ENCODE results near the gene CRIP1. TPM values are rescaled to one million over a fixed set of nuclear protein-coding genes. Genes with fewer than 3 reads are reported as not detected.

Gene CRIP1
- total and polyA plus RNA-seq, 10 of the 15 experiments (the other 5 are each of a cell fraction or from before 2014, with no cell fraction given): 66.8 to 259 (median 154) TPM

DNA sequence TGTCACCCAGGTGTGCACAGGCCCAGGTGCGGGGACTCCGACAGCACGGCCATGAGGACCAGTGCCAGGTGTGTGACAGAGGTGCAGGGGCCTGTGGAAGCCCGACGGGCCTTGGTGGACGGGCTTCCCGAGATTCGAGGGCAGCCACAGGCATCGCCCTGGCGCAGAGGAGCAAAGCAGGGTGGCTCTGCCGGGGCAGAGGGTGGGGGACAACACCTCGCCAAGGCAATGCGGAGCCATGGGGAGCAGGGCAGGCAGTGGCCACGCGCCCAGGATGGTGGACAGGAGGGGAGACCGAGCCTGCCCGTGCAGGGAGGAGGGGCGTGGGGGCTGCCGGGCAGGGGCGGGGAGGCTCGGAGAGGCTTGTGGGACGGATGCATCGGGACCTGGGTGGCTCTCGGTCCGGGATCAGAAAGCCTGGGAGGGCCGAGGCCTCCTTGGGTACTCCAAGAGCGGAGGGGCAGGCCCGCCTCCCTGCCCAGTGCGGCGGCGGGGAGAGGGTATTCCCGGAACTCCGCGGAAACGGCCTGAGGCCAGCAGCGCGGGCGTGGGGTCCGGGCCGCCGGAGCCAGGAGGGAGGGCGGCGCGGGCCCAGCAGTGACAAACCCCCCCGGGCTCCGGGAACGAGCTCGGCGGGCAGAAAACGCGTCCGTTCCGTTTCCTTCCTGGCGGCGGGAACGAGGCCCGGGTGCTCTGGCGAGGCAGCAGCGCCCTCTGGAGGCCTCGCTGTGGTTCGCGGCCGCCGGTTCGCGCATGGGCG lies 41.3 kb downstream of the CRIP1 start:
- TF ChIP-seq YY1 (IDR thresholded peaks at IDR 0.05; ENCODE audit: low read depth, low read length): peak; percentile 65
- no peak for TF ChIP-seq ATF7 (IDR thresholded peaks at IDR 0.05; ENCODE audit: low read depth)
- TF ChIP-seq, protein P1, sequence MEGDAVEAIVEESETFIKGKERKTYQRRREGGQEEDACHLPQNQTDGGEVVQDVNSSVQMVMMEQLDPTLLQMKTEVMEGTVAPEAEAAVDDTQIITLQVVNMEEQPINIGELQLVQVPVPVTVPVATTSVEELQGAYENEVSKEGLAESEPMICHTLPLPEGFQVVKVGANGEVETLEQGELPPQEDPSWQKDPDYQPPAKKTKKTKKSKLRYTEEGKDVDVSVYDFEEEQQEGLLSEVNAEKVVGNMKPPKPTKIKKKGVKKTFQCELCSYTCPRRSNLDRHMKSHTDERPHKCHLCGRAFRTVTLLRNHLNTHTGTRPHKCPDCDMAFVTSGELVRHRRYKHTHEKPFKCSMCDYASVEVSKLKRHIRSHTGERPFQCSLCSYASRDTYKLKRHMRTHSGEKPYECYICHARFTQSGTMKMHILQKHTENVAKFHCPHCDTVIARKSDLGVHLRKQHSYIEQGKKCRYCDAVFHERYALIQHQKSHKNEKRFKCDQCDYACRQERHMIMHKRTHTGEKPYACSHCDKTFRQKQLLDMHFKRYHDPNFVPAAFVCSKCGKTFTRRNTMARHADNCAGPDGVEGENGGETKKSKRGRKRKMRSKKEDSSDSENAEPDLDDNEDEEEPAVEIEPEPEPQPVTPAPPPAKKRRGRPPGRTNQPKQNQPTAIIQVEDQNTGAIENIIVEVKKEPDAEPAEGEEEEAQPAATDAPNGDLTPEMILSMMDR (IDR thresholded peaks at IDR 0.05 in 2 of 3, conservative IDR thresholded peaks at IDR 0.05 in 1 of 3; ENCODE audit: control insufficient read depth in 2 of 3, extremely low read depth in 1 of 3, insufficient read depth in 1 of 3, low read depth in 3 of 3, low read length in 3 of 3): peak; percentile 70 to 92 (median 87)
- TF ChIP-seq SMC3 (IDR thresholded peaks at IDR 0.05; ENCODE audit: borderline replicate concordance, low read length): peak; percentile 64
- TF ChIP-seq RELA (IDR thresholded peaks at IDR 0.05; ENCODE audit: borderline replicate concordance, partially characterized antibody): peak; percentile 77
- no peak for TF ChIP-seq JUND (IDR thresholded peaks at IDR 0.05; ENCODE audit: low read depth, low read length)
- TF ChIP-seq BMI1 (IDR thresholded peaks at IDR 0.05; ENCODE audit: borderline replicate concordance): no peak
- no peak for TF ChIP-seq YBX1 (IDR thresholded peaks at IDR 0.05)
- no peak for TF ChIP-seq CBX5 (IDR thresholded peaks at IDR 0.05; ENCODE audit: low read depth)
- peak; percentile 23 to 27; a peak in 2 of 4 replicates for TF ChIP-seq BHLHE40 (IDR thresholded peaks at IDR 0.05; ENCODE audit: borderline replicate concordance in 1 of 2, low read depth in 2 of 2, low read length in 1 of 2)
- peak; percentile 69 for TF ChIP-seq RAD21 (IDR thresholded peaks at IDR 0.05; ENCODE audit: insufficient read depth, low read depth, low read length)
- peak; percentile 97; the same call in 1 of the 2 replicates for TF ChIP-seq RB1 (IDR thresholded peaks at IDR 0.05; ENCODE audit: borderline replicate concordance)
- 0 out of 2 replicates have a peak, but pooled peaks have one; percentile 50 for TF ChIP-seq RUNX3 (IDR thresholded peaks at IDR 0.05; ENCODE audit: low read length)
- peak; percentile 83 for TF ChIP-seq IKZF1 (conservative IDR thresholded peaks at IDR 0.05)
- Histone ChIP-seq H3K4me2 (ENCODE audit: control insufficient read depth, insufficient read depth) (peak overlapping the region; percentile 92), H2AFZ (ENCODE audit: control insufficient read depth, low read depth, low read length) (peak overlapping the region; percentile 92), H3K36me3 (ENCODE audit: control insufficient read depth in 2 of 2, insufficient read depth in 2 of 2, low read length in 1 of 2) (no peaks in the 10 kb centered on the region), H3K4me3 (peak overlapping the region; percentile 65), H3K79me2 (ENCODE audit: control insufficient read depth, insufficient read depth, low read length) (no peaks in the 10 kb centered on the region), H3K27me3 (replicated peaks in 1 of 2; ENCODE audit: control insufficient read depth in 2 of 2, insufficient read depth in 2 of 2, low read length in 1 of 2) (peaks cover 5 to 7% of the 10 kb centered on the region in 2 experiments; a peak in 3 of 4 replicates), H4K20me1 (ENCODE audit: control insufficient read depth, insufficient read depth) (no peaks in the 10 kb centered on the region), H3K9ac (ENCODE audit: control insufficient read depth, insufficient read depth, low read length) (peak overlapping the region; percentile 71), H3K4me1 (ENCODE audit: control insufficient read depth, insufficient read depth, low read length) (peaks cover 4% of the 10 kb centered on the region), H3K9me3 (replicated peaks; ENCODE audit: control insufficient read depth, insufficient read depth, low read length) (no peaks in the 10 kb centered on the region), H3K27ac (ENCODE audit: control insufficient read depth, insufficient read depth) (no peak overlapping the region)
- intact Hi-C loops (cut with micrococcal nuclease; ENCODE audit: unreplicated experiment): loop anchor here (5.0 kb wide), 2 partner anchors 36 to 326 kb away; partner anchors contain the start of gene TEDC1
- no TSS peak for BruUV-seq (replicated peaks)
- in situ Hi-C loops (cut with MboI): no loop called here
- ChIA-PET RAD21 (ENCODE audit: unreplicated experiment) (interaction anchor here (0.5 to 1.6 kb wide), 6 partner anchors 38 to 199 kb away, joined by 3 to 10 read pairs (median 4); no protein-coding TSS in a partner anchor), POLR2A (interaction anchor here (0.6 kb wide), 1 partner anchor 304 kb away, joined by 7 read pairs; no protein-coding TSS in a partner anchor), CTCF (interaction anchor here (0.7 to 1.9 kb wide), 8 partner anchors 11 to 945 kb away, joined by 3 to 18 read pairs (median 4); no protein-coding TSS in a partner anchor), SMC1A (ENCODE audit: uncharacterized antibody, unreplicated experiment) (interaction anchor here (1.0 to 1.8 kb wide), 2 partner anchors 42 to 157 kb away, joined by 3 to 11 read pairs; no protein-coding TSS in a partner anchor)
- WGBS (ENCODE audit: insufficient coverage, insufficient replicate concordance, low lambda C conversion rate, missing lambda C conversion rate): 6% methylated on average over 53 of the region's 67 CpGs
- no peak for FAIRE-seq
- ATAC-seq: peak; percentile 84
- DNase-seq (ENCODE audit: low read depth, low spot score): no peak

Measured in GM12878 (cell line).